ENCODE measurements around the gene CLDN9. TPM values are rescaled to one million over a fixed set of nuclear protein-coding genes. Genes with fewer than 3 reads are reported as not detected.
A peak's percentile ranks its signal among the peaks of the same experiment; 100 is the strongest.

Gene CLDN9
- total and polyA plus RNA-seq, 9 of the 15 experiments (the other 6 are each of a cell fraction or from before 2014, with no cell fraction given): 0.12 to 0.44 (median 0.22) TPM; not detected in 4

GRCh38 chr16:2983706-2984136, 29.0 kb upstream of the CLDN9 start (continued):
- TF ChIP-seq, protein P1, sequence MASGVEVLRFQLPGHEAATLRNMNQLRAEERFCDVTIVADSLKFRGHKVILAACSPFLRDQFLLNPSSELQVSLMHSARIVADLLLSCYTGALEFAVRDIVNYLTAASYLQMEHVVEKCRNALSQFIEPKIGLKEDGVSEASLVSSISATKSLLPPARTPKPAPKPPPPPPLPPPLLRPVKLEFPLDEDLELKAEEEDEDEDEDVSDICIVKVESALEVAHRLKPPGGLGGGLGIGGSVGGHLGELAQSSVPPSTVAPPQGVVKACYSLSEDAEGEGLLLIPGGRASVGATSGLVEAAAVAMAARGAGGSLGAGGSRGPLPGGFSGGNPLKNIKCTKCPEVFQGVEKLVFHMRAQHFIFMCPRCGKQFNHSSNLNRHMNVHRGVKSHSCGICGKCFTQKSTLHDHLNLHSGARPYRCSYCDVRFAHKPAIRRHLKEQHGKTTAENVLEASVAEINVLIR (CRISPR knock-in tag; IDR thresholded peaks at IDR 0.05): no peak
- TF ChIP-seq MTA3 (IDR thresholded peaks at IDR 0.05; ENCODE audit: borderline replicate concordance) (peak; percentile 74; the same call in 1 of the 2 replicates), U2AF2 (optimal IDR thresholded peaks at IDR 0.05; ENCODE audit: low read depth, low read length) (no peak), POLR2G (IDR thresholded peaks at IDR 0.05; ENCODE audit: low read depth, low read length) (peak; percentile 85), MYNN (IDR thresholded peaks at IDR 0.05) (no peak), MYNN (CRISPR knock-in tag; IDR thresholded peaks at IDR 0.05) (no peak), ZNF23 (CRISPR knock-in tag; IDR thresholded peaks at IDR 0.05) (no peak), TRIM25 (IDR thresholded peaks at IDR 0.05; ENCODE audit: borderline replicate concordance) (no peak), HDAC3 (IDR thresholded peaks at IDR 0.05; ENCODE audit: borderline replicate concordance, partially characterized antibody) (no peak), RFX5 (IDR thresholded peaks at IDR 0.05; ENCODE audit: low read depth, low read length) (no peak), POLR2AphosphoS2 (IDR thresholded peaks at IDR 0.05; ENCODE audit: low read length) (no peak), NR2F6 (CRISPR knock-in tag; IDR thresholded peaks at IDR 0.05) (no peak), RFX1 (IDR thresholded peaks at IDR 0.05) (no peak), TCF3 (CRISPR knock-in tag; IDR thresholded peaks at IDR 0.05) (peak; percentile 18; the same call in 1 of the 2 replicates), ZNF274 (IDR thresholded peaks at IDR 0.05; ENCODE audit: borderline replicate concordance, low read depth, low read length) (no peak), ARID2 (IDR thresholded peaks at IDR 0.05) (no peak)
- TF ChIP-seq, protein P2, sequence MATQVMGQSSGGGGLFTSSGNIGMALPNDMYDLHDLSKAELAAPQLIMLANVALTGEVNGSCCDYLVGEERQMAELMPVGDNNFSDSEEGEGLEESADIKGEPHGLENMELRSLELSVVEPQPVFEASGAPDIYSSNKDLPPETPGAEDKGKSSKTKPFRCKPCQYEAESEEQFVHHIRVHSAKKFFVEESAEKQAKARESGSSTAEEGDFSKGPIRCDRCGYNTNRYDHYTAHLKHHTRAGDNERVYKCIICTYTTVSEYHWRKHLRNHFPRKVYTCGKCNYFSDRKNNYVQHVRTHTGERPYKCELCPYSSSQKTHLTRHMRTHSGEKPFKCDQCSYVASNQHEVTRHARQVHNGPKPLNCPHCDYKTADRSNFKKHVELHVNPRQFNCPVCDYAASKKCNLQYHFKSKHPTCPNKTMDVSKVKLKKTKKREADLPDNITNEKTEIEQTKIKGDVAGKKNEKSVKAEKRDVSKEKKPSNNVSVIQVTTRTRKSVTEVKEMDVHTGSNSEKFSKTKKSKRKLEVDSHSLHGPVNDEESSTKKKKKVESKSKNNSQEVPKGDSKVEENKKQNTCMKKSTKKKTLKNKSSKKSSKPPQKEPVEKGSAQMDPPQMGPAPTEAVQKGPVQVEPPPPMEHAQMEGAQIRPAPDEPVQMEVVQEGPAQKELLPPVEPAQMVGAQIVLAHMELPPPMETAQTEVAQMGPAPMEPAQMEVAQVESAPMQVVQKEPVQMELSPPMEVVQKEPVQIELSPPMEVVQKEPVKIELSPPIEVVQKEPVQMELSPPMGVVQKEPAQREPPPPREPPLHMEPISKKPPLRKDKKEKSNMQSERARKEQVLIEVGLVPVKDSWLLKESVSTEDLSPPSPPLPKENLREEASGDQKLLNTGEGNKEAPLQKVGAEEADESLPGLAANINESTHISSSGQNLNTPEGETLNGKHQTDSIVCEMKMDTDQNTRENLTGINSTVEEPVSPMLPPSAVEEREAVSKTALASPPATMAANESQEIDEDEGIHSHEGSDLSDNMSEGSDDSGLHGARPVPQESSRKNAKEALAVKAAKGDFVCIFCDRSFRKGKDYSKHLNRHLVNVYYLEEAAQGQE (IDR thresholded peaks at IDR 0.05; ENCODE audit: borderline replicate concordance): peak; percentile 79
- TF ChIP-seq, protein P2 (CRISPR knock-in tag; IDR thresholded peaks at IDR 0.05; ENCODE audit: low read depth): peak; percentile 62; the same call in 1 of the 2 replicates
